ENCODE data around the gene CNTNAP2. TPM values are rescaled to one million over a fixed set of nuclear protein-coding genes. Genes with fewer than 3 reads are reported as not detected.

CNTNAP2 gene
- total RNA-seq, 1 experiment from 2014 or later, result 42.5 TPM

DNA sequence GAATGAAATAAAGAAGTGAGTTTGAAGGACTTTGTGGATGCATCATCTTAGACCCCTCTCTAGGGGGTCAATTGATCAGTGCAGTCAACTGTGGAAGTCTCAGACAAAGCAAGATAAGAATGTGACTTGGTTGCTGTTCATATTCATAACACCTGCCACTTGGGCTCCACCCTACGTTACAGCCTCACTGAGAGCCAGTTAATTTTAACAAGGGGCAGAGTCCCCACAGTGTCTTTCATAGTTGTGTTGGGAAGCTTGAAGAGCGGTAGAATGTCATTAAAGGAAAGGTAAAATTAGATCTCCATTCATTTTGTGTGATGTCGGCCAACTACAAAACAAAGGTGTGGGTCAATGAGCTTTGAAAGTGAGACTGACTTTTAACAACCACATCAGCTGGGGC lies 2031.9 kb downstream of the CNTNAP2 start:
- Histone ChIP-seq H3K27me3 (replicated peaks; ENCODE audit: control insufficient read depth, insufficient read depth, low read length) (no peaks in the 10 kb centered on the region; the same call in 1 of the 2 replicates), H3K4me1 (no peaks in the 10 kb centered on the region), H3K36me3 (ENCODE audit: control insufficient read depth, insufficient read depth, low read length) (no peaks in the 10 kb centered on the region), H3K9me3 (peaks cover 7% of the 10 kb centered on the region; the same call in 1 of the 2 replicates), H3K4me3 (ENCODE audit: low read depth, low read length) (no peak overlapping the region)
- H3K27ac Mint-ChIP-seq (ENCODE audit: unreplicated experiment), result no peak overlapping the region
- CTCF ChIA-PET, result no interaction called here
- H3K9me3 Mint-ChIP-seq (ENCODE audit: unreplicated experiment), result peaks cover 19% of the 10 kb centered on the region
- POLR2A ChIA-PET, result no interaction called here
- peaks cover 6% of the 10 kb centered on the region for H3K27me3 Mint-ChIP-seq (ENCODE audit: insufficient read depth, unreplicated experiment)
- intact Hi-C loops (cut with micrococcal nuclease; ENCODE audit: unreplicated experiment), result no loop called here
- no peak overlapping the region for H3K4me3 Mint-ChIP-seq (ENCODE audit: unreplicated experiment)
- BruUV-seq (replicated peaks), result no TSS peak
- TF ChIP-seq, protein P1, sequence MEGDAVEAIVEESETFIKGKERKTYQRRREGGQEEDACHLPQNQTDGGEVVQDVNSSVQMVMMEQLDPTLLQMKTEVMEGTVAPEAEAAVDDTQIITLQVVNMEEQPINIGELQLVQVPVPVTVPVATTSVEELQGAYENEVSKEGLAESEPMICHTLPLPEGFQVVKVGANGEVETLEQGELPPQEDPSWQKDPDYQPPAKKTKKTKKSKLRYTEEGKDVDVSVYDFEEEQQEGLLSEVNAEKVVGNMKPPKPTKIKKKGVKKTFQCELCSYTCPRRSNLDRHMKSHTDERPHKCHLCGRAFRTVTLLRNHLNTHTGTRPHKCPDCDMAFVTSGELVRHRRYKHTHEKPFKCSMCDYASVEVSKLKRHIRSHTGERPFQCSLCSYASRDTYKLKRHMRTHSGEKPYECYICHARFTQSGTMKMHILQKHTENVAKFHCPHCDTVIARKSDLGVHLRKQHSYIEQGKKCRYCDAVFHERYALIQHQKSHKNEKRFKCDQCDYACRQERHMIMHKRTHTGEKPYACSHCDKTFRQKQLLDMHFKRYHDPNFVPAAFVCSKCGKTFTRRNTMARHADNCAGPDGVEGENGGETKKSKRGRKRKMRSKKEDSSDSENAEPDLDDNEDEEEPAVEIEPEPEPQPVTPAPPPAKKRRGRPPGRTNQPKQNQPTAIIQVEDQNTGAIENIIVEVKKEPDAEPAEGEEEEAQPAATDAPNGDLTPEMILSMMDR (IDR thresholded peaks at IDR 0.05; ENCODE audit: insufficient read depth in 1 of 2, low read depth in 1 of 2, low read length in 1 of 2, severe bottlenecking in 1 of 2, unreplicated experiment in 1 of 2), result no peak
- no peak for DNase-seq
- no peaks in the 10 kb centered on the region for H3K36me3 Mint-ChIP-seq (ENCODE audit: insufficient read depth, unreplicated experiment)
- H3K4me1 Mint-ChIP-seq (ENCODE audit: low read depth, unreplicated experiment), result no peaks in the 10 kb centered on the region

DNA sequence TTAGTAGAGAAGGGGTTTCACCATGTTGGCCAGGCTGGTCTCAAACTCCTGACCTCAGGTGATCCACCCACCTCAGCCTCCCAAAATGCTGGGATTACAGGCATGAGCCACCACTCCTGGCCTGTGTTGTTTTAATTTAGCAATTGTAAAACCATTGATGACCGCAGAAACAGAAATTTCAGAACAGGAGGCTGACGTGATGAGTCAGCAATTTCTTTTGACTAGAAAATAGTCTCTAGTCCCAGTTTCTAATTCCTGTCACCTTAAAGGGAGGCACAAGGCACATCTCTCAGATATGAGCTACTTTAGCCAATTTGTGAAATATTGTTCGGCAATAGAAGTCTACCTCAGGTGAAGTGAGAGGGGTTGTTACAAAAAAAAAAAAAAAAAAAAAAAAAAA lies 2033.1 kb downstream of the CNTNAP2 start:
- no peak overlapping the region for H3K4me3 ChIP-seq (ENCODE audit: low read depth, low read length)
- H3K9me3 ChIP-seq, result peaks cover 7% of the 10 kb centered on the region; the same call in 1 of the 2 replicates
- Mint-ChIP-seq H3K27ac (ENCODE audit: unreplicated experiment) (no peak overlapping the region), H3K36me3 (ENCODE audit: insufficient read depth, unreplicated experiment) (no peaks in the 10 kb centered on the region), H3K4me3 (ENCODE audit: unreplicated experiment) (no peak overlapping the region), H3K27me3 (ENCODE audit: insufficient read depth, unreplicated experiment) (peaks cover 4% of the 10 kb centered on the region), H3K4me1 (ENCODE audit: low read depth, unreplicated experiment) (no peaks in the 10 kb centered on the region), H3K9me3 (ENCODE audit: unreplicated experiment) (peaks cover 19% of the 10 kb centered on the region)
- TF ChIP-seq, protein P1 (IDR thresholded peaks at IDR 0.05; ENCODE audit: insufficient read depth in 1 of 2, low read depth in 1 of 2, low read length in 1 of 2, severe bottlenecking in 1 of 2, unreplicated experiment in 1 of 2), result no peak
- ChIA-PET POLR2A (no interaction called here), CTCF (no interaction called here)
- no peak for DNase-seq
- no peaks in the 10 kb centered on the region for H3K4me1 ChIP-seq
- H3K36me3 ChIP-seq (ENCODE audit: control insufficient read depth, insufficient read depth, low read length), result no peaks in the 10 kb centered on the region
- no peaks in the 10 kb centered on the region; the same call in 1 of the 2 replicates for H3K27me3 ChIP-seq (replicated peaks; ENCODE audit: control insufficient read depth, insufficient read depth, low read length)
- intact Hi-C loops (cut with micrococcal nuclease; ENCODE audit: unreplicated experiment), result no loop called here
- no TSS peak for BruUV-seq (replicated peaks)

- no peak for DNase-seq
Measured at GRCh38 chr7:148151778-148152177, 2035.2 kb downstream of the CNTNAP2 start.

More at GRCh38 chr7:148151778-148152177, 2035.2 kb downstream of the CNTNAP2 start:
- TF ChIP-seq, protein P1 (IDR thresholded peaks at IDR 0.05; ENCODE audit: insufficient read depth in 1 of 2, low read depth in 1 of 2, low read length in 1 of 2, severe bottlenecking in 1 of 2, unreplicated experiment in 1 of 2), result no peak
- Mint-ChIP-seq H3K4me3 (ENCODE audit: unreplicated experiment) (no peak overlapping the region), H3K4me1 (ENCODE audit: low read depth, unreplicated experiment) (no peaks in the 10 kb centered on the region), H3K27me3 (ENCODE audit: insufficient read depth, unreplicated experiment) (peaks cover 3% of the 10 kb centered on the region), H3K9me3 (ENCODE audit: unreplicated experiment) (peaks cover 19% of the 10 kb centered on the region), H3K27ac (ENCODE audit: unreplicated experiment) (no peak overlapping the region), H3K36me3 (ENCODE audit: insufficient read depth, unreplicated experiment) (no peaks in the 10 kb centered on the region)
- no TSS peak for BruUV-seq (replicated peaks)
- Histone ChIP-seq H3K36me3 (ENCODE audit: control insufficient read depth, insufficient read depth, low read length) (no peaks in the 10 kb centered on the region), H3K4me3 (ENCODE audit: low read depth, low read length) (no peak overlapping the region), H3K4me1 (no peaks in the 10 kb centered on the region), H3K9me3 (peaks cover 7% of the 10 kb centered on the region; the same call in 1 of the 2 replicates), H3K27me3 (replicated peaks; ENCODE audit: control insufficient read depth, insufficient read depth, low read length) (no peaks in the 10 kb centered on the region; the same call in 1 of the 2 replicates)
- CTCF ChIA-PET, result interaction anchor here (1.7 kb wide), 1 partner anchor 9 kb away, joined by 4 read pairs; no protein-coding TSS in a partner anchor
- POLR2A ChIA-PET, result no interaction called here
- intact Hi-C loops (cut with micrococcal nuclease; ENCODE audit: unreplicated experiment), result no loop called here

Measured in Caco-2 (cell line).